K562 (cell line): ENCODE results near the gene PHF1. TPM values are rescaled to one million over a fixed set of nuclear protein-coding genes. Genes with fewer than 3 reads are reported as not detected.

Experiments used
- E4F1 ChIP-seq: fragments of 250-450 bp; sonication (Bioruptor Pico); IDR thresholded peaks from 2 replicates; pipeline ENCODE4 v1.5.0; 2021; ENCODE audit warnings: mild to moderate bottlenecking, borderline replicate concordance
- FOSL1 ChIP-seq: fragments of 200-800 bp; sonication (Bioruptor generic); conservative IDR thresholded peaks from 2 replicates; pipeline ENCODE4 v1.6.1; 2016; ENCODE audit warnings: missing genetic modification characterization, missing compliant biosample characterization
- FOXK2 ChIP-seq, 2 experiments: fragments of 450-650 bp; IDR thresholded peaks in 1 of 2; conservative IDR thresholded peaks in 1 of 2; 2 replicates each; pipeline ENCODE4 v1.6.1; 2016; ENCODE audit warnings: low read depth in 2 of 2, mild to moderate bottlenecking in 1 of 2
- L3MBTL2 ChIP-seq: fragments of 450-650 bp; IDR thresholded peaks from 2 replicates; pipeline ENCODE4 v1.6.1; 2016; ENCODE audit warnings: mild to moderate bottlenecking, moderate library complexity
- MEF2D ChIP-seq: conservative IDR thresholded peaks from 2 replicates; pipeline ENCODE4 v1.6.1; 2016; ENCODE audit warnings: low read depth, missing genetic modification characterization, missing compliant biosample characterization
- NONO ChIP-seq, 2 experiments: fragments of 200-400 bp in 1 of 2; fragments of 450-650 bp in 1 of 2; formaldehyde crosslinking in 1 of 2; IDR thresholded peaks; 2 replicates each; pipeline ENCODE4 v1.6.1; 2017; ENCODE audit warnings: low read depth in 2 of 2, mild to moderate bottlenecking in 2 of 2, moderate library complexity in 2 of 2, low read length in 1 of 2
- RCOR1 ChIP-seq, 2 experiments: IDR thresholded peaks; 2 replicates each; pipeline ENCODE4 v1.6.1; 2012; ENCODE audit warnings: low read depth in 2 of 2, low read length in 2 of 2, borderline replicate concordance in 1 of 2, improper control_type of control experiment in 1 of 2
- polyA plus RNA-seq, 8 experiments: library from polyadenylated mRNA; depleted of rRNA in 4 of 8; stranded (reverse) in 5 of 8; unstranded in 3 of 8; fragments of >200 nt; fragmentation: Nextera tagmentation in 2 of 8; fragmentation: Illumina TruSeq in 1 of 8; extraction: Ambion mirVana in 2 of 8; extraction: Trizol in 1 of 8; gene quantifications; 2 replicates each; pipeline versions ENCODE4 v1.2.1 to v1.2.3, GENCODE V29; 2011 to 2014; ENCODE audit warnings: inconsistent platforms in 1 of 8, missing spikeins in 1 of 8
- total RNA-seq, 7 experiments: library from RNA; depleted of rRNA in 6 of 7; stranded (reverse); fragments of >200 nt in 6 of 7; fragmentation: Illumina TruSeq in 2 of 7; extraction: Trizol in 2 of 7; gene quantifications; 2 replicates each; pipeline versions ENCODE4 v1.2.1 to v1.2.3, GENCODE V29; 2011 to 2021; ENCODE audit warnings: low replicate concordance in 1 of 7
- TF ChIP-seq, protein P1 (sequence below), 2 experiments: fragments of 450-650 bp; formaldehyde crosslinking in 1 of 2; IDR thresholded peaks; 2 replicates each; pipeline versions ENCODE4 v1.4.0 to v1.6.1; 2014 to 2020; ENCODE audit warnings: mild to moderate bottlenecking in 2 of 2, borderline replicate concordance in 1 of 2, low read depth in 1 of 2
- TF ChIP-seq, protein P2 (sequence below), 2 experiments: IDR thresholded peaks in 1 of 2; conservative IDR thresholded peaks in 1 of 2; 2 replicates each; pipeline ENCODE4 v1.6.1; 2016; ENCODE audit warnings: low read depth in 2 of 2, mild to moderate bottlenecking in 1 of 2, missing compliant biosample characterization in 1 of 2, missing genetic modification characterization in 1 of 2, moderate library complexity in 1 of 2

Gene PHF1
- total and polyA plus RNA-seq, 9 of the 15 experiments (the other 6 are each of a cell fraction or from before 2014, with no cell fraction given): 3.7 to 64.2 (median 33.7) TPM

GRCh38 chr6:33384581-33385020, 26.2 kb upstream of the PHF1 start (continued):
- TF ChIP-seq, protein P1, sequence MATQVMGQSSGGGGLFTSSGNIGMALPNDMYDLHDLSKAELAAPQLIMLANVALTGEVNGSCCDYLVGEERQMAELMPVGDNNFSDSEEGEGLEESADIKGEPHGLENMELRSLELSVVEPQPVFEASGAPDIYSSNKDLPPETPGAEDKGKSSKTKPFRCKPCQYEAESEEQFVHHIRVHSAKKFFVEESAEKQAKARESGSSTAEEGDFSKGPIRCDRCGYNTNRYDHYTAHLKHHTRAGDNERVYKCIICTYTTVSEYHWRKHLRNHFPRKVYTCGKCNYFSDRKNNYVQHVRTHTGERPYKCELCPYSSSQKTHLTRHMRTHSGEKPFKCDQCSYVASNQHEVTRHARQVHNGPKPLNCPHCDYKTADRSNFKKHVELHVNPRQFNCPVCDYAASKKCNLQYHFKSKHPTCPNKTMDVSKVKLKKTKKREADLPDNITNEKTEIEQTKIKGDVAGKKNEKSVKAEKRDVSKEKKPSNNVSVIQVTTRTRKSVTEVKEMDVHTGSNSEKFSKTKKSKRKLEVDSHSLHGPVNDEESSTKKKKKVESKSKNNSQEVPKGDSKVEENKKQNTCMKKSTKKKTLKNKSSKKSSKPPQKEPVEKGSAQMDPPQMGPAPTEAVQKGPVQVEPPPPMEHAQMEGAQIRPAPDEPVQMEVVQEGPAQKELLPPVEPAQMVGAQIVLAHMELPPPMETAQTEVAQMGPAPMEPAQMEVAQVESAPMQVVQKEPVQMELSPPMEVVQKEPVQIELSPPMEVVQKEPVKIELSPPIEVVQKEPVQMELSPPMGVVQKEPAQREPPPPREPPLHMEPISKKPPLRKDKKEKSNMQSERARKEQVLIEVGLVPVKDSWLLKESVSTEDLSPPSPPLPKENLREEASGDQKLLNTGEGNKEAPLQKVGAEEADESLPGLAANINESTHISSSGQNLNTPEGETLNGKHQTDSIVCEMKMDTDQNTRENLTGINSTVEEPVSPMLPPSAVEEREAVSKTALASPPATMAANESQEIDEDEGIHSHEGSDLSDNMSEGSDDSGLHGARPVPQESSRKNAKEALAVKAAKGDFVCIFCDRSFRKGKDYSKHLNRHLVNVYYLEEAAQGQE (IDR thresholded peaks at IDR 0.05; ENCODE audit: borderline replicate concordance): peak; percentile 46; the same call in 1 of the 2 replicates
- TF ChIP-seq, protein P1 (CRISPR knock-in tag; IDR thresholded peaks at IDR 0.05; ENCODE audit: low read depth): no peak
- no peak for TF ChIP-seq NONO (IDR thresholded peaks at IDR 0.05; ENCODE audit: low read depth in 2 of 2, low read length in 1 of 2)
- TF ChIP-seq FOXK2 (conservative IDR thresholded peaks at IDR 0.05 in 1 of 2, IDR thresholded peaks at IDR 0.05 in 1 of 2; ENCODE audit: low read depth in 2 of 2): 0 out of 4 replicates have a peak, but pooled peaks of 1 of the 2 experiments have one; percentile 15
- peak; percentile 48; the same call in 1 of the 2 replicates for TF ChIP-seq L3MBTL2
- peak in 1 of 2 experiments; percentile 37; a peak in 1 of 4 replicates for TF ChIP-seq RCOR1 (IDR thresholded peaks at IDR 0.05; ENCODE audit: borderline replicate concordance in 1 of 2, low read depth in 2 of 2, low read length in 2 of 2)
- TF ChIP-seq FOSL1 (tag): no peak
- no peak for TF ChIP-seq E4F1 (CRISPR knock-in tag)
- peak; percentile 31; the same call in 1 of the 2 replicates for TF ChIP-seq MEF2D
- TF ChIP-seq, protein P2, sequence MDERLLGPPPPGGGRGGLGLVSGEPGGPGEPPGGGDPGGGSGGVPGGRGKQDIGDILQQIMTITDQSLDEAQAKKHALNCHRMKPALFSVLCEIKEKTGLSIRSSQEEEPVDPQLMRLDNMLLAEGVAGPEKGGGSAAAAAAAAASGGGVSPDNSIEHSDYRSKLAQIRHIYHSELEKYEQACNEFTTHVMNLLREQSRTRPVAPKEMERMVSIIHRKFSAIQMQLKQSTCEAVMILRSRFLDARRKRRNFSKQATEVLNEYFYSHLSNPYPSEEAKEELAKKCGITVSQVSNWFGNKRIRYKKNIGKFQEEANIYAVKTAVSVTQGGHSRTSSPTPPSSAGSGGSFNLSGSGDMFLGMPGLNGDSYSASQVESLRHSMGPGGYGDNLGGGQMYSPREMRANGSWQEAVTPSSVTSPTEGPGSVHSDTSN (CRISPR knock-in tag; IDR thresholded peaks at IDR 0.05; ENCODE audit: low read depth): no peak
- TF ChIP-seq, protein P2 (tag; conservative IDR thresholded peaks at IDR 0.05; ENCODE audit: low read depth): peak; percentile 86
